IMR-90 (cell line): ENCODE measurements around the gene CLIC1. TPM values are rescaled to one million over a fixed set of nuclear protein-coding genes. Genes with fewer than 3 reads are reported as not detected.

Experiments
- ATAC-seq: fragments of 200-7000 bp; cut with Tn5 transposase; 2 replicates; pipeline ENCODE4 v1.9.1; 2020; ENCODE audit warnings: low read depth, mild to moderate bottlenecking, moderate library complexity
- BruUV-seq: library from RNA; stranded (reverse); fragments of 400-500 nt; replicated peaks from 2 replicates; lab custom pipeline; 2021; lab: Mats Ljungman, UMichigan
- CTCF ChIA-PET: fragments of 300-600 bp; formaldehyde crosslinking; extraction: SDS; loops from one replicate; lab custom pipeline; 2021; ENCODE audit warnings: antibody characterized with exemption; lab: Yijun Ruan, JAX
- POLR2A ChIA-PET: fragments of 300-600 bp; sonication (Branson Sonifier 250); formaldehyde crosslinking; loops from one replicate; lab custom pipeline; 2022; ENCODE audit warnings: antibody characterized with exemption; ENCODE audit not compliant: unreplicated experiment; lab: Charles Lee
- DNase-seq: peaks from one replicate; pipeline ENCODE4 v3.0.0; 2013
- H2AFZ ChIP-seq: replicated peaks from 2 replicates; pipeline ENCODE3; 2013; ENCODE audit warnings: low read length, mild to moderate bottlenecking; ENCODE audit not compliant: poor library complexity
- H2AK5ac ChIP-seq: 2 replicates; pipeline ENCODE4 v1.6.1; 2013; ENCODE audit warnings: low read depth, low read length, inconsistent platforms
- H2AK9ac ChIP-seq: replicated peaks from 2 replicates; pipeline ENCODE3; 2013; ENCODE audit warnings: mild to moderate bottlenecking, low read depth, low read length, moderate library complexity; ENCODE audit not compliant: poor library complexity
- H2BK120ac ChIP-seq: 2 replicates; pipeline ENCODE4 v1.6.1; 2013; ENCODE audit warnings: low read depth, low read length, inconsistent platforms
- H2BK15ac ChIP-seq: 3 replicates; pipeline ENCODE4 v1.6.1; 2013; ENCODE audit warnings: low read depth, low read length, inconsistent platforms
- H2BK20ac ChIP-seq: 2 replicates; pipeline ENCODE4 v1.6.1; 2013; ENCODE audit warnings: low read depth, mild to moderate bottlenecking, inconsistent platforms, low read length, moderate library complexity
- H2BK5ac ChIP-seq: 2 replicates; pipeline ENCODE4 v1.6.1; 2013; ENCODE audit warnings: mild to moderate bottlenecking, low read depth, low read length, inconsistent platforms; ENCODE audit not compliant: poor library complexity, severe bottlenecking
- H3K14ac ChIP-seq: replicated peaks from 2 replicates; pipeline ENCODE4 v1.6.1; 2013; ENCODE audit warnings: low read depth, low read length, inconsistent platforms
- H3K18ac ChIP-seq: 2 replicates; pipeline ENCODE4 v1.6.1; 2013; ENCODE audit warnings: low read depth, low read length, control low read depth
- H3K23ac ChIP-seq: 2 replicates; pipeline ENCODE4 v1.6.1; 2013; ENCODE audit warnings: low read depth, low read length, inconsistent platforms
- H3K27ac ChIP-seq: 2 replicates; pipeline ENCODE4 v1.5.1; 2013; ENCODE audit warnings: mild to moderate bottlenecking, control low read depth, low read length; ENCODE audit not compliant: insufficient read depth
- H3K27me3 ChIP-seq: 2 replicates; pipeline ENCODE4 v1.6.1; 2013; ENCODE audit warnings: low read length; ENCODE audit not compliant: control insufficient read depth, insufficient read depth
- H3K36me3 ChIP-seq: 2 replicates; pipeline ENCODE4 v1.6.1; 2013; ENCODE audit warnings: low read length, mixed read lengths; ENCODE audit not compliant: control insufficient read depth, insufficient read depth
- H3K4ac ChIP-seq: 2 replicates; pipeline ENCODE4 v1.6.1; 2013; ENCODE audit warnings: low read depth, low read length, inconsistent platforms
- H3K4me1 ChIP-seq: 2 replicates; pipeline ENCODE4 v1.6.1; 2013; ENCODE audit warnings: low read length, mixed read lengths; ENCODE audit not compliant: control insufficient read depth, insufficient read depth
- H3K4me2 ChIP-seq: 2 replicates; pipeline ENCODE4 v1.6.1; 2013; ENCODE audit warnings: low read depth, mild to moderate bottlenecking, control low read depth, low read length, moderate library complexity
- H3K4me3 ChIP-seq: 2 replicates; pipeline ENCODE4 v1.5.1; 2013; ENCODE audit warnings: low read depth, mild to moderate bottlenecking, control low read depth, low read length, moderate library complexity; ENCODE audit not compliant: insufficient read depth
- H3K56ac ChIP-seq: 2 replicates; pipeline ENCODE4 v1.6.1; 2013; ENCODE audit warnings: low read length, inconsistent platforms; ENCODE audit not compliant: insufficient read depth; ENCODE audit errors: extremely low read depth
- H3K79me1 ChIP-seq, 2 experiments: 2 replicates each; pipeline ENCODE4 v1.6.1; 2013; ENCODE audit warnings: low read length in 2 of 2, inconsistent platforms in 1 of 2, low read depth in 1 of 2
- H3K9ac ChIP-seq: 2 replicates; pipeline ENCODE4 v1.6.1; 2013; ENCODE audit warnings: low read depth, low read length, control low read depth
- H3K9me1 ChIP-seq: 2 replicates; pipeline ENCODE4 v1.6.1; 2013; ENCODE audit warnings: low read length, inconsistent platforms; ENCODE audit not compliant: insufficient read depth
- H3K9me3 ChIP-seq: 2 replicates; pipeline ENCODE4 v1.6.1; 2013; ENCODE audit warnings: low read length; ENCODE audit not compliant: control insufficient read depth, insufficient read depth
- H4K20me1 ChIP-seq: 2 replicates; pipeline ENCODE4 v1.6.1; 2013; ENCODE audit warnings: low read length, inconsistent platforms; ENCODE audit not compliant: insufficient read depth
- H4K5ac ChIP-seq: 2 replicates; pipeline ENCODE4 v1.6.1; 2013; ENCODE audit warnings: mild to moderate bottlenecking, low read depth, low read length, control low read depth
- H4K8ac ChIP-seq, 2 experiments: 2 replicates each; pipeline ENCODE4 v1.6.1; 2013; ENCODE audit warnings: low read depth in 2 of 2, low read length in 2 of 2, control low read depth in 1 of 2, inconsistent platforms in 1 of 2
- H4K91ac ChIP-seq: 2 replicates; pipeline ENCODE4 v1.6.1; 2013; ENCODE audit warnings: low read depth, low read length, inconsistent platforms; ENCODE audit not compliant: insufficient read depth
- BHLHE40 ChIP-seq: fragments of 150-350 bp; IDR thresholded peaks from 2 replicates; pipeline ENCODE4 v1.6.1; 2016; ENCODE audit warnings: mild to moderate bottlenecking, low read depth, low read length
- CEBPB ChIP-seq: IDR thresholded peaks from 2 replicates; pipeline ENCODE4 v1.6.1; 2012; ENCODE audit warnings: low read depth, low read length, improper control_type of control experiment
- CHD1 ChIP-seq: IDR thresholded peaks from 2 replicates; pipeline ENCODE4 v1.6.1; 2012; ENCODE audit warnings: low read depth, low read length, improper control_type of control experiment
- FOS ChIP-seq: fragments of 150-350 bp; IDR thresholded peaks from 2 replicates; pipeline ENCODE4 v1.6.1; 2016; ENCODE audit warnings: low read depth, low read length
- MAFK ChIP-seq: IDR thresholded peaks from 2 replicates; pipeline ENCODE4 v1.6.1; 2012; ENCODE audit warnings: low read depth, low read length, improper control_type of control experiment
- MXI1 ChIP-seq: IDR thresholded peaks from 2 replicates; pipeline ENCODE4 v1.6.1; 2012; ENCODE audit warnings: low read depth, mild to moderate bottlenecking, low read length, moderate library complexity, borderline replicate concordance
- NFE2L2 ChIP-seq: fragments of 150-350 bp; IDR thresholded peaks from 2 replicates; pipeline ENCODE4 v1.6.1; 2016; ENCODE audit warnings: low read depth, mild to moderate bottlenecking, low read length
- POLR2A ChIP-seq: IDR thresholded peaks from 2 replicates; pipeline ENCODE4 v1.6.1; 2012; ENCODE audit warnings: mild to moderate bottlenecking, low read depth, low read length
- RAD21 ChIP-seq: IDR thresholded peaks from 2 replicates; pipeline ENCODE4 v1.6.1; 2012; ENCODE audit warnings: low read length, improper control_type of control experiment
- RFX5 ChIP-seq: IDR thresholded peaks from 2 replicates; pipeline ENCODE4 v1.8.0; 2012; ENCODE audit warnings: low read depth, mild to moderate bottlenecking, low read length, moderate library complexity
- SMC3 ChIP-seq: fragments of 150-350 bp; IDR thresholded peaks from 2 replicates; pipeline ENCODE4 v1.6.1; 2016; ENCODE audit warnings: low read depth, mild to moderate bottlenecking, antibody characterized with exemption, low read length, moderate library complexity
- WGBS, 2 experiments: methylation state at CpG; one replicate each; pipeline versions ENCODE4 v1.1.5 to v1.1.7; 2013; ENCODE audit warnings: missing lambda C conversion rate in 2 of 2; ENCODE audit not compliant: insufficient read length in 1 of 2; ENCODE audit errors: extremely low coverage in 2 of 2; 5-methylcytosine and 5-hydroxymethylcytosine counted together
- dilution Hi-C: fragments of 300-500 bp; cut with HindIII; formaldehyde crosslinking; loops from one replicate; pipeline ENCODE4 v1.14.3; 2018; ENCODE audit warnings: low sequenced_read_pairs; ENCODE audit not compliant: unreplicated experiment
- in situ Hi-C: fragments of 300-500 bp; cut with MboI; formaldehyde crosslinking; loops from 3 replicates; pipeline ENCODE4 v1.14.3; 2019; ENCODE audit warnings: low sequenced_read_pairs, inconsistent platforms, mixed read lengths
- intact Hi-C: fragments of 100-400 bp; cut with micrococcal nuclease; formaldehyde crosslinking; loops from 2 replicates; pipeline ENCODE4 v1.10.0; 2022
- polyA plus RNA-seq, 3 experiments: library from polyadenylated mRNA; depleted of rRNA; stranded (reverse); fragments of >200 nt; gene quantifications; 2 replicates each; pipeline ENCODE4 v1.2.3, GENCODE V29; 2012; ENCODE audit warnings: low replicate concordance in 1 of 3
- total RNA-seq: library from RNA; depleted of rRNA; stranded (reverse); fragments of >200 nt; gene quantifications from 2 replicates; pipeline ENCODE4 v1.2.3, GENCODE V29; 2012
- TF ChIP-seq, protein P1 (sequence below): fragments of 150-350 bp; IDR thresholded peaks from 2 replicates; pipeline ENCODE4 v1.6.1; 2017; ENCODE audit warnings: mild to moderate bottlenecking, antibody characterized with exemption, low read length, low read depth
- TF ChIP-seq, protein P2 (sequence below): fragments of 150-350 bp; IDR thresholded peaks from 2 replicates; pipeline ENCODE4 v1.6.1; 2016; ENCODE audit warnings: low read depth, mild to moderate bottlenecking, low read length, moderate library complexity, borderline replicate concordance

CLIC1 gene
- total and polyA plus RNA-seq, 2 of the 4 experiments (the other 2 are of a cell fraction): 706 to 1,185 TPM

DNA sequence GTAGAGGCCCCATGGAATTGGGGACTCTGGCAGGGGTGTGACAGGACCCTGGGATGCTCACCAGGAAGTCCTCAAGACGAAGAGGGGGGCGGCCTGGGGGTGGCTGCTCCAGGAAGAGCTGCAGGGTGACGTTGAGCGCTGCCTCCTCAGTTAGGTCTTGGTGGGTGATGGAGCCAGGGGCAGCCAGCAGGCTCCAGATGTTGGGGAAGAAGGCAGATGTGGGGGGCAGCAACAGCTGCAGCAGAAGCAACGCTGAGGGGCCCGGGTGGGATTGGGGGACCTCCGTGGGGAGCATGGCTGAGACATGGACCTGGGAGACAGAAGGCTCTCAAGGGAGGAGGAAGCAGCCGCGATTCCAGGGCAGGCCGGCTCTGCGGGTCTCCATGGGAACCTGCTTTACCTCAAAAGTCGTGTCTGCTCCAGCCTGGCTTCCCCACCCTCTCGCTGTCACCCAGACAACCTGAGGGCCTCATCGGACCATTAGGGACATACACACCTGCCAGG lies 40.2 kb upstream of the CLIC1 start:
- CTCF ChIA-PET: no interaction called here
- in situ Hi-C loops: no loop called here
- Histone ChIP-seq H3K23ac (no peak overlapping the region), H2AK5ac (peak overlapping the region; percentile 43), H3K9me1 (0 out of 2 replicates have a peak, but pooled peaks cover 8% of the 10 kb centered on the region), H3K27ac (no peak overlapping the region), H4K91ac (no peak overlapping the region; the same call in 1 of the 2 replicates), H2AFZ (peak overlapping the region; percentile 83), H3K9ac (no peak overlapping the region), H3K4me3 (no peak overlapping the region), H3K14ac (0 out of 2 replicates have a peak overlapping the region, but pooled peaks have one; percentile 59), H3K4me1 (peaks cover 10% of the 10 kb centered on the region), H3K4me2 (no peak overlapping the region), H2BK20ac (no peak overlapping the region), H4K20me1 (no peaks in the 10 kb centered on the region), H3K36me3 (peaks cover 34% of the 10 kb centered on the region), H3K56ac (no peak overlapping the region), H4K5ac (no peak overlapping the region), H2BK120ac (no peak overlapping the region), H3K79me1 (0 out of 4 replicates have a peak, but pooled peaks cover 0 to 2% of the 10 kb centered on the region in 2 experiments), H2AK9ac (peak overlapping the region; percentile 96), H2BK15ac (no peak overlapping the region), H3K18ac (no peak overlapping the region), H4K8ac (peak overlapping the region in 1 of 2 experiments; percentile 75; a peak in 1 of 4 replicates), H3K27me3 (no peaks in the 10 kb centered on the region), H3K4ac (peak overlapping the region; percentile 73), H3K9me3 (no peaks in the 10 kb centered on the region), H2BK5ac (no peak overlapping the region)
- WGBS, 2 experiments: 68% methylated on average over 9 of the region's 14 CpGs; no CpG with 5 or more reads in 1 of the 2 experiments
- DNase-seq: no peak
- dilution Hi-C loops: no loop called here
- intact Hi-C loops: no loop called here
- BruUV-seq: no TSS peak
- 0 out of 2 replicates have a peak, but pooled peaks have one; percentile 6 for ATAC-seq
- no peak for TF ChIP-seq MXI1
- TF ChIP-seq, protein P1, sequence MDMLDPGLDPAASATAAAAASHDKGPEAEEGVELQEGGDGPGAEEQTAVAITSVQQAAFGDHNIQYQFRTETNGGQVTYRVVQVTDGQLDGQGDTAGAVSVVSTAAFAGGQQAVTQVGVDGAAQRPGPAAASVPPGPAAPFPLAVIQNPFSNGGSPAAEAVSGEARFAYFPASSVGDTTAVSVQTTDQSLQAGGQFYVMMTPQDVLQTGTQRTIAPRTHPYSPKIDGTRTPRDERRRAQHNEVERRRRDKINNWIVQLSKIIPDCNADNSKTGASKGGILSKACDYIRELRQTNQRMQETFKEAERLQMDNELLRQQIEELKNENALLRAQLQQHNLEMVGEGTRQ: no peak
- no peak for TF ChIP-seq FOS
- TF ChIP-seq, protein P2, sequence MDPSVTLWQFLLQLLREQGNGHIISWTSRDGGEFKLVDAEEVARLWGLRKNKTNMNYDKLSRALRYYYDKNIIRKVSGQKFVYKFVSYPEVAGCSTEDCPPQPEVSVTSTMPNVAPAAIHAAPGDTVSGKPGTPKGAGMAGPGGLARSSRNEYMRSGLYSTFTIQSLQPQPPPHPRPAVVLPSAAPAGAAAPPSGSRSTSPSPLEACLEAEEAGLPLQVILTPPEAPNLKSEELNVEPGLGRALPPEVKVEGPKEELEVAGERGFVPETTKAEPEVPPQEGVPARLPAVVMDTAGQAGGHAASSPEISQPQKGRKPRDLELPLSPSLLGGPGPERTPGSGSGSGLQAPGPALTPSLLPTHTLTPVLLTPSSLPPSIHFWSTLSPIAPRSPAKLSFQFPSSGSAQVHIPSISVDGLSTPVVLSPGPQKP: no peak
- TF ChIP-seq BHLHE40: no peak
- TF ChIP-seq RAD21: no peak
- TF ChIP-seq CHD1: no peak
- no peak for TF ChIP-seq POLR2A
- TF ChIP-seq CEBPB: no peak
- no peak for TF ChIP-seq RFX5
- no peak for TF ChIP-seq NFE2L2
- TF ChIP-seq SMC3: no peak
- no peak for TF ChIP-seq MAFK
- POLR2A ChIA-PET: no interaction called here
